NT2/D1 (cell line): ENCODE measurements around the gene TCP11.

Source experiments
- SUZ12 ChIP-seq: IDR thresholded peaks from 2 replicates; pipeline ENCODE4 v1.6.1; 2011; ENCODE audit not compliant: insufficient read length, insufficient read depth; ENCODE audit errors: extremely low read depth
- YY1 ChIP-seq: IDR thresholded peaks from 2 replicates; pipeline ENCODE4 v1.6.1; 2011; ENCODE audit not compliant: insufficient read length, insufficient read depth

DNA sequence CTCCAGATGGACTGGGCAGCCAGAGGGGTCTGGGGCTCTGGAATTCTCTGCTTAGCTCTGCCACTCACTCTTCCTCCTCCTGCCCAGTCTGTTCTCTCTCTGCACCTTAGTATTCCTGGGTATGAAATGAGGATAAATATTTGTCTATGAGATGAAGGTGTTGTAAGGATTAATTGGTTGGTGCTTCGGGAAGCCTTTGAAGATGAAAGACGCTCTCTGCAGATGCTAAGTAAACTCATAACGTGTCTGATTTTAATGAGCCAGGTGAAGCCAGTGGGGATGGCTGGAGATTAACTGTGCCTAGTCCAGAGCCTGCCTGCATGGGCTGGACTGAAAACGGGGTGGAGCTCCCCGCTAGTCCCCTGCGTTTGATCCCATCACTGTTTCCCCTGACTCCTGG lies 23.1 kb upstream of the TCP11 start:
- TF ChIP-seq YY1 (no peak), SUZ12 (no peak)
